Measurements from ENCODE around the gene UPF3B.
"Not testable (repeated sequence)": the region's sequence is repeated elsewhere in the genome, so short reads cannot be mapped to it uniquely, and the experiment has no call there.

Gene UPF3B

DNA sequence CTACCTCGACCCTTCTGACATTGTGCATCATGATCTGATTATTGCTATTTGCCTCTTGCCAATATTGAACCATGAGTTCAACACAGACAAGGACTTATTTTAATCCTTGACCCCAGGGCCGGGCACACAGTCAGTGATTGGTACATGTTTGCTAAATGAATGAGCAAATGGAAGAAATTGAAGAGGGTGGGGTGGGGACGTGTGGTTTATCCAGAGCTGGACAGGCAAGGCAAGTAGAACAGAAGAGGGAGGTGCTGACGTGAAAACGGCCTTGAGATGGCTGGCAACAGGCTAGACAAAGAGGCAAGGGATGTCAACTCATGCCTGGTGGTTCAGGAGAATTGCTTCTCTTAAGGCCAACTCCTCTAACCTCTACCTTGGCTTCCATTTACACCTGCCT, 28.5 kb downstream of the UPF3B start:
- DNase-seq, result not testable (repeated sequence)

GRCh38 chrX:119821703-119822102, 31.1 kb downstream of the UPF3B start:
- peak in 2 of 5 experiments; percentile 60 to 85 for DNase-seq

- DNase-seq, result no peak
These were observed 35.6 kb downstream of the UPF3B start for GRCh38 chrX:119817130-119817690.

DNA sequence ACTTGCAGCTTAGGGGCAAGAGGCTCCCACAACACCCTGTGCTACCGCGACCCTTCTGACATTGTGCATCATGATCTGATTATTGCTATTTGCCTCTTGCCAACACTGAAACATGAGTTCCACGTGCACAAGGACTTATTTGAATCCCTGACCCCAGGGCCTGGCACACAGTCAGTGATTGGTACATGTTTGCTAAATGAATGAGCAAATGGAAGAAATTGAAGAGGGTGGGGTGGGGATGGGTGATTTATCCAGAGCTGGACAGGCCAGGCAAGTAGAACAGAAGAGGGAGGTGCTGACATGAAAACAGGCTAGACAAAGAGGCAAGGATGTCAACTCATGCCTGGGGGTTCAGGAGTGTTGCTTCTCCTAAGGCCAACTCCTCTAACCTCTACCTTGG, 36.5 kb downstream of the UPF3B start:
- no peak for DNase-seq

DNA sequence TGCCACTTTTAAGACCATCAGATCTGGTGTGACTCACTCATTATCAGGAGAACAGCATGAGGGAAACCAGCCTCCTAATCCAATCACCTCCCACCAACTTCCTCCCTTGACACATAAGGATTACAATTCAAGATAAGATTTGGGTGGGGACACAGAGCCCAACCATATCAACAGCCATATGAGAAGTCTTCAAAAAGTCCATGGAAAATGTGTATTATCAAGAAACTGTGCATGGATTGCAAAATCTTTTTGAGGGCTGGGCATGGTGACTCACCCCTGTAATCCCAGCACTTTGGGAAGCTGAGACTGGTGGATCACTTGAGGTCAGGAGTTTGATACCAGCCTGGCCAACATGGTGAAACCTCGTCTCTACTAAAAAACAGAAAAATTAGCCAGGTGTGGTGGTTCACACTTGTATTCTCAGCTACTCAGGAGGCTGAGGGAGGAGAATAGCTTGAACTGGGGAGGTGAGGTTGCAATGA, 43.5 kb downstream of the UPF3B start:
- no peak for DNase-seq

GRCh38 chrX:119808461-119808860, 44.3 kb downstream of the UPF3B start:
- not testable (repeated sequence) for DNase-seq

DNA sequence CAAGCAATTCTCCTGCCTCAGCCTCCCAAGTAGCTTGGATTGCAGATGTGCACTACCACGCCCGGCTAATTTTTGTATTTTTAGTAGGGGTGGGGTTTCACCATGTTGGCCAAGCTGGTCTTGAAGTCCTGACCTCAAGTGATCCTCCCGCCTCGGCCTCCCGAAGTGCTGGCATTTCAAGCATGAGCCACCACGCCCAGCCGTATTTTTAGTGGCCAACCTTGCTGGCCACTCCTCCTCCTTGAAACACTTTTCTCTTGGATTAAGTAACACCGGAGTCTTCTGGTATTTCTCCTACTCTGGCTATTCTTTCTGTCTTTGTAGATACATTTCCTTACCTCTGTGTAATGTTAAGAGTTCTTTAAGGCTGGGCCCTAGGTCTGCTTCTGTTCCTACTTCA, 50.2 kb downstream of the UPF3B start:
- no peak for DNase-seq

DNA sequence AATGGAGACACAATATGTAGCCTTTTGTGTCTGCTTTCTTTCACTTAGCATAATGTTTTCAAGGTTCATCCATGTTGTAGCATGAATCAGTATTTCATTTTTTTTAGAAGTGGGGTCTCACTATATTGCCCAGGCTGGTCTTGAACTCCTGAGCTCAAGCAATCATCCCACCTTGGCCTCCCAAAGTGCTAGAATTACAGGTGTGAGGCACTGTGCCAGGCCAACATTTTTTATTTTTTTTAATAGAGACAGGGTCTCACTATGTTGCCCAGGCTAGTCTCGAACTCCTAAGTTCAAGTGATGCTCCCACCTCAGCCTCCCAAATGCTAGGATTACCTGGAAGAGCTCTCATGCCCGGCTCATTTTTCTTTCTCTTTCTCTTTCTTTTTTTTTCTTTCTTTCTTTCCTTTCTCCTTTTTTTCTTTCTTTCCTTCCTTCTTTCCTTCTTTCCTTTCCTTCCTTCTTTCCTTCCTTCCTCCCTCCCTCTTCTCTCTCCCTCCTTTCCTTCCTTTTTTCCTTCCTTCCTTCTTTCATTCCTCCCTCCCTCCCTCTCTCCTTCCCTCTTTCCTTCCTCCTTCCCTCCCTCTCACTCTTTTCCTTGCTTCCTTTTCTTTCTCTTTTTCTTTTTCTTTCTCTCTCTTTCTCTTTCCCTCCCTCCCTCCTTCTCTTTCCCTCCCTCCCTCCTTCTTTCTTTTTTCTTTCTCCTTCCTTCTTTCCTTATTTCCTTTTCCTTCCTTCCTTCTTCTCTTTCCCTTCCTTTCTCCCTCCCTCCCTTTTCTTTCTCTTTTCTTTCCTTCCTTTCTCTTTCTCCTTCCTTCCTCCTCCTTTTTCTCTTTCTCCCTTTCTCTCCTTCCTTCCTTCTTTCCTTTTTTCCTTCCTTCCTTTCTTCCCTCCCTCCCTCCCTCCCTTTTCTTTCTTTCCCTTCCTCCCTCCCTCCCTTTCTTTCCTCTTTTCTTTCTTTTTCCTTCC, 51.2 kb downstream of the UPF3B start:
- no peak for DNase-seq

DNA sequence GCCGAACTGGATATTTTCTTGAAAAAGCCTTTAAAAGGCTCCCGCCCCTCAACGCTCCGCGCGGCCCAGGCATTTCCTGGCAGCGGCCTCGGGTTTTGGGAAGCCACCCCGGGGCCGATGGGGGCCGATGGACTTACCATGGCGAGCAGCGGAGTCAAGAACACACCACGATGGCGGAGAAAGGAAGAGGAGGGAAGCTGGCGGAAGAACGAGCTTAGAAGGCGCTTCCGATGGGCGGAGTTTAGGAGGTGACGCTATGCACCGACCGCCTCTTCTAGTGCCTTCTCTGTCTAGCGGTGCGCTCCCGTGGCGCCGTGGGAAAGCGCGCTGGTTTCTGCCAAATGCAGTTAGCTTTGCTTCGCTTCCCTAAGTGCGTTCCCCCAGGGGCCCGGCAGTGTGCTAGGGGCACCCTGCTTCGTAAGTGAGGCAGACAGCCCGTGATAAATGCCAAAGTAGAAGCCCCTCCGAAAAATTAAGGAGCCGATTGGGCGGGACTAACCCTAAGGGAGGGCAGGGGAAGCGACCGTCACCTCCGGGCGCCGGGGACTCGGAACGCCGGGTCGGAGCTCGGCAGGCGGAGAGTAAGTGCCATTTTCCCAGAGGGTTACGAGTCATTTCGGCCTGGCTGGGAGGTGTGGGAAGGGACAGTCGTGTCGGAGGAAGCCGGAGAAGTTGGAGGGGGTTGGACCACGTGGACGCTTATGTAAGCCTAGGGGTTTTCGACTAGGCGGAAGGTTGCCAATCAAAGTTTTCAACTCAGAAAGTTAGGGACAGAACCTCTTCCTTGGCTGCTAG, 61.1 kb downstream of the UPF3B start, which contains the start of gene RPL39:
TSS of gene RPL39 (minus strand) at position 194 of the 795 bp plus-strand sequence. CDS start at position 140, 54 bp downstream.
- peak; percentile 47 to 91 (median 74) for DNase-seq

DNA sequence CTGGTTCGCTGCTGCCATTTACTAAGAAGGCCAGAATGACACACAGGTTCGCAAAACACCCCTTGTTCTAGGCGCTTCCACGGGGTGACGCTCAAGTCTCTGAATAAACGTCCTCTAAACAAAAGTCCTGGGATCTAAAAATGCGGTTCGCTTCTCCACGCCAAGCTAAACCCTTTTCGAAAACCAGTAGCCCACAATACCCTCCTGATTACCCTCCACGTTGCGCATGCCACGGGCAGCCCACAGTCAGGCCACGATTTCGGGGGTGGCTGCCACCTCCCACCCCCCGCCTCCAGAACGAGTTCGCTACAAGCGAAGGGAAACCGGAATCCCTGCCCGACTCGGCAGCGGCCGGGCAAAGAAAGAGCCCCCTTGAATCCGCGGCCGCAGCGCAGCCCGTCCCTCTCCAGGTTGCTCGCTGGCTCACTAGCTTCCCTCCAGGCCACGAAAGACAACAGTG, 61.8 kb downstream of the UPF3B start:
- peak in 3 of 5 experiments; percentile 7 to 73 (median 13) for DNase-seq

- peak in 4 of 5 experiments; percentile 30 to 58 (median 33) for DNase-seq
These were observed 67.9 kb downstream of the UPF3B start for GRCh38 chrX:119784747-119785446.

Data from T-helper 2 cell (primary cell).